Fibroblast of skin of abdomen (primary cell): ENCODE results near the gene PLEKHG5.

Source experiments
- DNase-seq: peaks from one replicate; pipeline ENCODE4 v3.0.0-alpha.2; 2013

Gene PLEKHG5

DNA sequence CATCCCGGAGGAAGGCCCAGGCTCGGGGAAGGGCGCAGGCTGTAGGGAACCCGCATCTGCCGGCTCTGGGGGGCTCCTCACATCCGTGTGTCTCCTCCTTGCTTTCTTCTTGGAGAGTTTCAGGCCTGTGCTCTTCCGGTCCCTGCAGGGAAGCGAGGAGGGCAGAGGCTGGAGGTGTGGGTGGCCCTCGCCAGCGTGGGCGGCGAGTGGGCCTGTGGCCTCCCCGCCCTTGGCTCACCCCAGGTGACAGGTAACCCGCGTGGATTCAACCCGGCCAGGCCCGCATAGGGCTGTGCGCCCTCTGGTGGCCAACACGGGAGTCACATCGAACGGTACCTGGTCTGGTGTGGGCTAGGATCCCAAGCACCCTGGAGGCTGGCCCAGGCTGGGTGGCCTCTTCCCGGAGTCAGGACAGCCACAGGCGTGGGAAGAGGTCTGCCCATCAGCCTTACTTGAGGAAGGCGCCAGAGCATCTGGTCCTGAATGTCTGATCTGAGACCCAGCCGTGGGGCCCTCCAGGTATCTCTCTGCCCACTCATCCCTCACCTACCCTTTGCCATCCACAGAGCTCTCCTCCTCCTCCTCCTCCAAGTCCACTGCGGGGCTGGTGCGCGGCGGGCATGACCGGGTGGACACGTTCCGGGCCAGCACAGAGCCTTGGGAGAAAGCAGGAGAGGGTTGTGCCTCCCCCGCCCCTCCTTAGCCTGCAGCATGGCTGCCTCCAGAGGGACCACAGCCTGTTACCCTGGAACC, 15.9 kb downstream of the PLEKHG5 start:
- no peak for DNase-seq

- no peak for DNase-seq
Observed at GRCh38 chr1:6474815-6475282, 16.6 kb downstream of the PLEKHG5 start.

DNA sequence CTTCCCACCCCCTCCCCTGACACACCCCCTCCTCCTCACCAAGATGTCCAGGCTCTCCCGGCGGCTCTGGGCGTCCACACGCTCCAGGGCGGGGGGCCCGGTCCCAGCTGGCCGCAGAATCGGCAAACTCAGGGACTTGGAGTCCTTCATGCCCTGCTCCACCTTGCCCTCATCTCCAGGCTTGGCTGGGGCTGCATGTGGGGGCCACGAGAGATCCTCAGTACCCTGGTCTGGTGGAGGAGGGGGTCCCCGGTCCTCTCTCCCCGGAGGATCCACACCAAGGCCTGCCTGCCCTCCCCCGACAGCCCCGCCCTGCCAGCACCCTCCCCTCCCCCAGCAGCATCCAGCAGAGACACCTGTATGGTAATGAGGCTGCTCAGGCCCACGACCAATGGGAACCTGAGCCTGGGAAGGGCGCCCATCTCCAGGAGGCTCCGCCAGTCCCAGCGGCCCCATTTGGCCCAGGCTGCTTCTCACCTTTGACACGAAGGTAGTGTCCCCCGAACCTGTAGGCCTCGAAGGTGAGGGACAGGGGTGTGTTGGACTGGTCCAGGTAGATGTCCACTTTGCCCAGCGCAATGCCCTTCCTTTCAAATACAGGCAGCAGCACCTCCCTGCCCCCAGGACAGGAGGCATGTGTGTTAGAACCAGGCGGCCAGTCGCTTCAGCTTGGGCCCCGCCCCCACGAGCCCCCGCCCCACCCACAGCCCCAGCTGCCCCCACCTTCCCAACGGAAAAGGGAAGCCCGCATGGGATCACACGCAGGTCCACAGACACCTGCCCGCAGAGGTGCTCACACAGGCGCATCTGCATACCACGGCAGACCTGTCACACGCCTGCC, 17.3 kb downstream of the PLEKHG5 start:
- no peak for DNase-seq

GRCh38 chr1:6473156-6473555, 18.3 kb downstream of the PLEKHG5 start:
- DNase-seq = no peak

- no peak for DNase-seq
Observed at GRCh38 chr1:6472391-6472790, 19.1 kb downstream of the PLEKHG5 start.

- DNase-seq = no peak
Observed at GRCh38 chr1:6471970-6472368, 19.5 kb downstream of the PLEKHG5 start.

- DNase-seq = no peak
Observed at GRCh38 chr1:6471086-6471969, 20.1 kb downstream of the PLEKHG5 start.

DNA sequence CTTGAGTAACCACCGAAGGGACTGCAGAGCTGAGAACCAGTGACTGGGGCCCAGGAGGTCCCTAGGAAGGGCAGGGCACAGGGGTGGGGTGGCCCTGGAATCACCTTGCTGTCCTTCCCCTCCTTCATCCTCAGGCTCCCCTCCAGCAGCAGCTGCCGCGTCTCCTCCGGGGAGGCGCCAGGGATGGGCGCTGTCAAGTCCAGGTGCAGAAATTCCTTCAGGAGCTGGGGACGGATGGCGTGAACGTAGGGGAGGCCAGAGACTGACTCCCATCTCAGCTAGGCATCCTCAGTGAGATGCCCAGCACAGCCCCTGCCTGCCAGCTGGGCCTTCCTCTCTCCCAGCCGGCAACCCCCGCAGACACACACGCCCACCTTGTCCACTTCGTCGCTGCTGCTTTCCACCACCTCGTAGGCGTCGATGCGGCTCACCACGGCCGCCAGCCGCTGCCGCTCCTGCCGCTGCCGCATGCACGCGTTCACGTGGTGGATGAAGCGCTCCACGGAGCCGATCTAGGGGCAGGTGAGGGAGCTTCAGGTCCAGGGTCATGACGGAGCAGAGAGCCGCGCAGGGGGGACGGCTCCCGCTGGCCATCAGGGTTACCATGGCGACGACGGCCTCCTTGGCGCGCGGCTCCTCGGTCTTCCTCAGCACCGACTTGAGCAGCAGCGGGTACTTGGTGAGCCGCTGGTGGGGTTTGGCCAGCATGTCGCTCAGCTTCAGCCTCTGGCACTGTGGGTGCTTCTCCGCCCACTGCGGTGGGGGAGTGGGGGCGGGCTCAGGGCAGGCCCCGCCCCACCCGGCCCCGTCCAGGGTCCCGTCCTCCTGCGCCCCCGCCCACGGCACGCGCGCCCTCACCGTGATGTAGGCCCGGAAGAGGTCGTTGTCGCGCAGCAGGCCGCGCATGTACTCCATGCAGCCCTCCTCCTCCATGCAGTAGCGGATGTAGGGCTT, 21.1 kb downstream of the PLEKHG5 start:
- DNase-seq = no peak

DNA sequence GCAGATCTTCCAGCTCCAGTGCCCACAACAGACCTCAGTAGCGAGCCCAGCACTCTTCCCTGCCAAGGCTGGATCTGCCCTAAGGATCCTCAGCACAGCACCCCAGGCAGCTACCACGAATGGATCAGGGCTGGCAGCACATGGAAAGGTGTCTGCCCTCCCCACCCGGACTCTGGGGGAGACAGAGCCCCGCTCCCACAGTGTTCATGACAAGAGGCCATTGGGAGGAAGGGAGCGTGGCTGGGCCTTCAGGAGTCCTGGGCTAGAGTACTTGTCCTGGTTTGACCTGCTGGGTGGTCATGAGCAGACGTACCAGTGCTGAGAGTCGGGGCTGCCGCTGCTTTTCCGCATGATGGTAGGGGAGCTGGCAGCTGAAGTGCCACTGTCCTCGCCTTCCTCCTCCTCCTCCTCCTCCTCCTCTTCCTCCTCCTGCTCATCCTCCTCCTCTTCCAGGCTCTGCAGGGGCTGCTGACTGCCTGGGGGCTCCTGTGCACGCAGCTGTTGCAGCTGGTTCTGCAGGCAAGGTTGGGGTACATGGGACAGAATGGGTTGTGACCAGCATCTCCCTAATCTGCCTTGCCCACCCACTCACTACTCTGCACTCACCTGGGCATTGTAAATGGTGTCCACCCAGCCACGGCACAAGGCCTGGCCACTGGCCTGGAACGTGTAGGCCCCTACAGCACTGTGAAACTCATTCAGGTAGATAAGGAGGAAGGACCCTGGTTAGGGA, 22.6 kb downstream of the PLEKHG5 start:
- no peak for DNase-seq

DNA sequence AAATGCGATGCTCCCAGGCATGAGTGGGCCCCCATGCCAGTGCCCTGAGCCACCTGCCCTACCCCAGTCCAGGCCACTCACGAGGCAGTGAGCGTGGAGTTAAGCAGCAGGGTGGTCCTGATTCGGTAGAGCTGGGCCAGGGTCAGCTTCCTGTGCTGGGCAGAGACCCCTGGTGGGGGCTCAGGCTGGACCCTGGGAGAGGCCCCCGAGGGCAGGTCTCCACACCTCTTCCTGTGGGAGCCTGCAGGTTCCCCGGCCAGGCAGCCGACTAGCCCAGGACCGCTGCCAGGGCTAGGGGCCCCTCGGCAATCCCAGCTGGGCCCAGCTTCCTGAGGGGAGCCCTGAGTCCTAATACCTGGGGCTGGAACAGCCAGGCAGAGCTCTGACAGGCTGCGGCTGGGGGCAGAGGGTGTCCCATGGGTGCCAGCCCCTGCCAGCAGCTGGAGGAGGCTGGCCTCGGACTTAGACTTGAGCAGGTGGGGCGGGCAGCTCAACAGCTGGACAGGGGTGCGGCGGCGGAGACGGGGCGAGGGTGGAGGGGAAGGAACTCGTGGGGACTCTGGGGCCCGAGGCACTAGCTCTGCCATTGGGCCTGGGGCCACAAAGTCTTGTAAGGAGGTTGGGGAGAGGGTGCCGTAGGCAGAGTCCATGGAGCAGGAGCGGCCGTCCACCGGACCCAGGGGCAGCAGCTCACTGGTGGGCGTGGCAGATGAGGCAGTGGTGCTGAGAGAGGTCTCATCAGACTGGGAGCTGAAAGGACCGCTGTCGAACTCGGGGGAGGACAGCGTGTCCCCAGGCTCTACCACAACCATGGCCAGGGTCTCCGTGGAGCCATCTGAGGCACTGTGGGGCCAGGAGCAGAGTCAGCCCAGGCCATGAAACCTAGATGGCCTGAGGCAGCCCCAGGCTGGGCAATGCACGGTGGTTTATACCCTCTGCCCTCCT, 23.5 kb downstream of the PLEKHG5 start:
- DNase-seq = no peak

- DNase-seq = no peak
Observed at GRCh38 chr1:6467224-6467623, 24.2 kb downstream of the PLEKHG5 start.

- DNase-seq = no peak
Observed at GRCh38 chr1:6466751-6467150, 24.7 kb downstream of the PLEKHG5 start.

DNA sequence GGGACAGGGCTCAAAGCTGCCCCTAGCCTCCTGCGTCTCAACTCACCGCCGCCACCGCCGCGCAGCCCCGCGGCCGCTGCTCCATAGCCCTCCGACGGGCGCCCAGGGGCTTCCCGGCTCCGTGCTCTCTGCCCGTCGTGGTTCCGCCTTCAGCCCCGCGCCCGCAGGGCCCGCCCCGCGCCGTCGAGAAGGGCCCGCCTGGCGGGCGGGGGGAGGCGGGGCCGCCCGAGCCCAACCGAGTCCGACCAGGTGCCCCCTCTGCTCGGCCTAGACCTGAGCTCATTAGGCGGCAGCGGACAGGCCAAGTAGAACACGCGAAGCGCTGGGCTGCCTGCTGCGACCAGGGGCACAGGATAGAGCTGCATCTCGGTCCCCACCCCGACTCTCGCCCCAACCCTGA, 25.4 kb downstream of the PLEKHG5 start, which contains the start of gene TNFRSF25:
Gene TNFRSF25 (minus strand): TSS at position 151 of the 400 bp plus-strand sequence. CDS start 66 bp downstream, at position 85.
- DNase-seq = no peak

GRCh38 chr1:6465461-6466005, 25.9 kb downstream of the PLEKHG5 start:
- DNase-seq = no peak

DNA sequence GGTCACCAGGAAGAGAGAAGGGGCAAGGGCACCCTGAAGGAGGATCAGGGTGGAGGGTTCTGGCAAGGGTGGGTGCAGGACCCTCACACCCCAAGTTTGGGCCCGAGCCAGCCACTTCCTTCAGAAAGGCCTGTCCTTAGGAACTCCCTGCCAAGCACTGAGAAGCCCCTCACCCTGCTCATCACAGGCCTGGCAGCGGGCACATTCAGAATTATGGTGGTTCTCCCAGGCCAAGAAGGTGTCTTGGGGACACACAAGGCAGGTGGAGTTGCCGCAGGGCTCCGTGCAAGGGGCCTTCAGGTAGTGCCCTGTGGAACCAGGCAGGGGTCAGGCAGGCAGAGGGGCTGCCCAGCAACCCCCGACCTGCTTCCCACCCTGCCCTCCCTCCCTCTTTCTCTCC, 26.6 kb downstream of the PLEKHG5 start:
- no peak for DNase-seq

DNA sequence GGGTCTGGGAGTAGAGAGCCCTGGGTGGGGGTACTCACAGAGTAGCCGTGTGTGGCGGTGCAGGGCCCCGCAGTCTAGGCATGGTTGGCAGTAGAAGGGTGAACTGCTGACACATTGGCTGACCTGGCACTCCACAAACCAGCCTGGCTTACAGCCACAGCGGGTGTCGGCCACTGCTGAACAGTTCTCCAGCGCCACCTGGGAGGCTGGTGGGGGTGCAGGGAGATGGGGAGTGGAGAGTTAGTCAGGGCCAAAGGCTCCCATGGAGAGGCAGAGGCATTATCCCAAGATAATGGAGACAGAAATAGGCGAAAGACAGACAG, 27.0 kb downstream of the PLEKHG5 start:
- DNase-seq = no peak

DNA sequence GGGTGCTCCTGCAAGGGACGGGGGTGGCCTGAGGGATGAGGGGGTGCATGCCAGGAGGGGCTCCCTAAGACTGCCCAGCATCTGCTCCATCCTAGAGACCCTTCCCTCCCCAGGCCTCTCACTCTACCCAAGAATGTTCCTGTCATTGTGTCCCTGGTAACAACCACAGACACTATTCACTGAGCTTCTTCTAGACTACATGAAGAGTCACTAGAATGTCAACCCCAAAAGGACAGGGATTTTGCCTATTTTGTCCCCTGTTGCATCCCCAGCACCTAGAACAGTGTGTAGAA, 28.4 kb downstream of the PLEKHG5 start:
- DNase-seq = no peak

- no peak for DNase-seq
Observed at GRCh38 chr1:6462412-6463119, 28.9 kb downstream of the PLEKHG5 start.
